LNCaP clone FGC (cell line): ENCODE results near the gene RNF166.

Experiments
- DNase-seq: peaks from one replicate; pipeline ENCODE4 v3.0.0-alpha.2; 2011; ENCODE audit warnings: low read depth
- H3K4me3 ChIP-seq: 2 replicates; pipeline ENCODE4 v1.5.1; 2011; ENCODE audit warnings: mild to moderate bottlenecking, low read depth, low read length, control low read depth
- TF ChIP-seq, protein P1 (sequence below): IDR thresholded peaks from 2 replicates; pipeline ENCODE4 v1.5.1; 2012; ENCODE audit warnings: mild to moderate bottlenecking; ENCODE audit not compliant: control insufficient read depth, insufficient read depth; ENCODE audit errors: extremely low read depth

The RNF166 gene

DNA sequence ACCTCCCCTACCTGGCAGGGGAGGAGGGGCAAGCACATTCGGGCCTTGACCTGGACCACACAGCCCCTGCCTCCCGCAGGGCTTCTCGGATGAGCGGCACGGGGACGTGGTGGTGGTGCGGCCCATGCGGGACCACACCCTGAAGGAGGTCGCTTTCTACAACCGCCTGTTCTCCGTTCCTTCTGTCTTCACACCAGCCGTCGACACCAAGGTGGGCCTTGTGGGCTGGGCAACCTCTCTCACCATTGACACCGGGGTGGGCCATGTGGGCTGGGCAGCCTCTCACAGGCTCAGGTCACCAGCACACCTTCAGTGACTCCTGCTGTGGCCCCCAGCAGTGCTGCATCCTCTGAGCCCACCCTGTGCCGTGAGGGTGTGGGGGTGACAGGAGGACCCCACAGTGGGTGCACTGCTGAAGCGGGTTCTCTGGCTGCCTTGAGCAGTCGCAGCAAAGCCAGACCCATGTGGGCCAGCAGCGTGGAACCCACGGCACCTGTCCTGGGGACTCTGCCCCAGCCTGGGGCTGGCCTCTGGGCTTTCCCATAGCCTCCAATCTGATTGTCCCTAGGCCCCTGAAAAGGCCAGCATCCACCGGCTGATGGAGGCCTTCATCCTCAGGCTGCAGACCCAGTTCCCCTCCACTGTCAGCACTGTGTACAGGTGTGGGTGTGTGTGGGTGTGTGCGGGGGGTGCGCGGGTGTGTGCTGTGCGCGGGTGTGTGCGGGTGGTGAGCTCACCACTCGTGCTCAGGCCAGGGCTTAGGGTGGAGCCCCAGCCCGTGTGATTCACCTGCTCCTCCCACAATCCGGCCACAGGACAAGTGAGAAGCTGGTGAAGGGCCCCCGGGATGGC lies 7.6 kb upstream of the RNF166 start:
- no peak overlapping the region for H3K4me3 ChIP-seq
- DNase-seq = no peak
- TF ChIP-seq, protein P1, sequence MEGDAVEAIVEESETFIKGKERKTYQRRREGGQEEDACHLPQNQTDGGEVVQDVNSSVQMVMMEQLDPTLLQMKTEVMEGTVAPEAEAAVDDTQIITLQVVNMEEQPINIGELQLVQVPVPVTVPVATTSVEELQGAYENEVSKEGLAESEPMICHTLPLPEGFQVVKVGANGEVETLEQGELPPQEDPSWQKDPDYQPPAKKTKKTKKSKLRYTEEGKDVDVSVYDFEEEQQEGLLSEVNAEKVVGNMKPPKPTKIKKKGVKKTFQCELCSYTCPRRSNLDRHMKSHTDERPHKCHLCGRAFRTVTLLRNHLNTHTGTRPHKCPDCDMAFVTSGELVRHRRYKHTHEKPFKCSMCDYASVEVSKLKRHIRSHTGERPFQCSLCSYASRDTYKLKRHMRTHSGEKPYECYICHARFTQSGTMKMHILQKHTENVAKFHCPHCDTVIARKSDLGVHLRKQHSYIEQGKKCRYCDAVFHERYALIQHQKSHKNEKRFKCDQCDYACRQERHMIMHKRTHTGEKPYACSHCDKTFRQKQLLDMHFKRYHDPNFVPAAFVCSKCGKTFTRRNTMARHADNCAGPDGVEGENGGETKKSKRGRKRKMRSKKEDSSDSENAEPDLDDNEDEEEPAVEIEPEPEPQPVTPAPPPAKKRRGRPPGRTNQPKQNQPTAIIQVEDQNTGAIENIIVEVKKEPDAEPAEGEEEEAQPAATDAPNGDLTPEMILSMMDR = no peak

DNA sequence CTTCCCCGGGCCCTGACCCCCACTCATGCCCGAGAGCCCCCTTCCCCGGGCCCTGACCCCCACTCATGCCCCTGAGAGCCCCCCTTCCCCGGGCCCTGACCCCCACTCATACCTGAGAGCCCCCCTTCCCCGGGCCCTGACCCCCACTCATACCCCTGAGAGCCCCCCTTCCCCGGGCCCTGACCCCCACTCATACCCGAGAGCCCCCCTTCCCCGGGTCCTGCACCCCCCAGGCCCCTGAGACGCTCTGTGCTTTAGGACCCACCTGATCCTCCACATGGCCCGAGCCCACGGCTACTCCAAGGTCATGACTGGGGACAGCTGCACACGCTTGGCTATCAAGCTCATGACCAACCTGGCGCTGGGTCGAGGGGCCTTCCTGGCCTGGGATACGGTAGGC lies 6.8 kb upstream of the RNF166 start:
- TF ChIP-seq, protein P1 = no peak
- no peak overlapping the region for H3K4me3 ChIP-seq
- DNase-seq = no peak

DNA sequence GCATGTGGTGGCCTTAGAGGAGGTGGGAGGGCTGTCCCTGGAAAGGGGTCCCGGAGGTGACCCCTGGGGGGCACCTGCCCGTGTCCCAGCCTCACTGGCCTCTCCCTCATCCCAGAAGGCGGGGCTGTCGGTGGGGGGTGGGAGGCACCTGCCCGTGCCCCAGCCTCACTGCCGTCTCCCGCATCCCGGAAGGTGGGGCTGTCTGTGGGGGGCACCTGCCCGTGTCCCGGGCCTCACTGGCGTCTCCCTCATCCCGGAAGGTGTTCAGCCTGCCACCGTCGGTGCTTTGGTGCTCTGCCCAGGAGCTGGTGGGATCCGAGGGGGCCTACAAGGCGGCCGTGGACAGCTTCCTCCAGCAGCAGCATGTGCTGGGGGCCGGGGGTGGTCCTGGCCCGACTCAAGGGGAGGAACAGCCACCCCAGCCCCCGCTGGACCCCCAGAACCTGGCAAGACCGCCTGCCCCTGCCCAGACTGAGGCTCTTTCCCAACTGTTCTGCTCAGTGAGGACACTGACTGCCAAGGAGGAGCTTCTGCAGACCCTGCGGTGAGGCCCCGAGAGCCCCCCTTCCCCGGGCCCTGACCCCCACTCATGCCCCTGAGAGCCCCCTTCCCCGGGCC lies 6.3 kb upstream of the RNF166 start:
- TF ChIP-seq, protein P1 = no peak
- no peak for DNase-seq

DNA sequence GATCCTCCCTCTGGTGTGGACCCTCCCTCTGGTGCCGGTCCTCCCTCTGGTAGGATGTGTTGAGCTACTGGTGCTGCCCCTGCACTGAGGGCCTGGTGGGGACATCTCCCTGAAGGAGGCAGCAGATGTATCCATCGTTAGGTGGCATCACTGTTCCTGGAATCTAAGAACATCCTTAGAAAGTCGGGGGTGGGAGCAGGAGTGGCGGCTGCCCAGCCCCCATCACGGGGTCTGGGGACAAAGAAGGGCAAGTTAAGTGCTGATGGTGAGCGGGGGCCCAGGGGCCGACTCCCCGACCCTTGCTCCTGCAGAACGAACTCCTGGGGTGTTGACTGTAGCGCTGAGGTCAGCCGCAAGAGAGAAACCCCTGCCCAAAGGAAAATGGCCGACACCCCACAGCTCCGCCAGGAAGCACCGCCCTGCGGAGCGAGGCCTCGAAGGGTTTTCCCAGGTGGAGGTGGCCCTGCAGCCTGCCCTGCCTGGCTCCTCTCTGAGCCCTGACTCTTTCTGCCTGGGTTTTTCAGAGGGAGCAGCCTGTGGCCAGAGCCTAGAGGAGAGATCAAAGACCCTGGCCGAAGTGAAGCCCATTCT lies 5.6 kb upstream of the RNF166 start:
- TF ChIP-seq, protein P1 = no peak
- no peak for DNase-seq
- H3K4me3 ChIP-seq = no peak overlapping the region

More for the DNA sequence above, 6.3 kb upstream of the RNF166 start:
- H3K4me3 ChIP-seq = no peak overlapping the region

DNA sequence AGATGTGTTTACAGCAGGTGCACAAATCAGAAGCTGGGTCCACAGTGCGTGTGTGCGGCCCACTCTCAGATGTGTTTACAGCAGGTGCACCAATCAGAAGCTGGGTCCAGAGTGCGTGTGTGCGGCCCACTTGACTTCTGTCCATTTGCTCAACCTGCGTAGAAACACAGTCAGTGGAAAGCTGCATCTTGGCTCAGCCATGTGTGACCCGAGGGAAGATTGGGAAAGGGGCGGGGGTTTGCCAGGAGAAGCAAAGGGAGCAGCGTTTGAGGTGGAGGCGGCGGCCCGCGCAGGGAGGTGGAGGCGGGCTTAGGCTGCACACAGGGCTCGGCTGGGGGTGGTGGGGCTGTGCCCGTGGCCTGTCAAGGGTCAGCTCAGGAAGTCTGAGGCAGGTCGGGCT lies 4.3 kb upstream of the RNF166 start:
- H3K4me3 ChIP-seq = no peak overlapping the region
- DNase-seq = no peak
- TF ChIP-seq, protein P1 = no peak

DNA sequence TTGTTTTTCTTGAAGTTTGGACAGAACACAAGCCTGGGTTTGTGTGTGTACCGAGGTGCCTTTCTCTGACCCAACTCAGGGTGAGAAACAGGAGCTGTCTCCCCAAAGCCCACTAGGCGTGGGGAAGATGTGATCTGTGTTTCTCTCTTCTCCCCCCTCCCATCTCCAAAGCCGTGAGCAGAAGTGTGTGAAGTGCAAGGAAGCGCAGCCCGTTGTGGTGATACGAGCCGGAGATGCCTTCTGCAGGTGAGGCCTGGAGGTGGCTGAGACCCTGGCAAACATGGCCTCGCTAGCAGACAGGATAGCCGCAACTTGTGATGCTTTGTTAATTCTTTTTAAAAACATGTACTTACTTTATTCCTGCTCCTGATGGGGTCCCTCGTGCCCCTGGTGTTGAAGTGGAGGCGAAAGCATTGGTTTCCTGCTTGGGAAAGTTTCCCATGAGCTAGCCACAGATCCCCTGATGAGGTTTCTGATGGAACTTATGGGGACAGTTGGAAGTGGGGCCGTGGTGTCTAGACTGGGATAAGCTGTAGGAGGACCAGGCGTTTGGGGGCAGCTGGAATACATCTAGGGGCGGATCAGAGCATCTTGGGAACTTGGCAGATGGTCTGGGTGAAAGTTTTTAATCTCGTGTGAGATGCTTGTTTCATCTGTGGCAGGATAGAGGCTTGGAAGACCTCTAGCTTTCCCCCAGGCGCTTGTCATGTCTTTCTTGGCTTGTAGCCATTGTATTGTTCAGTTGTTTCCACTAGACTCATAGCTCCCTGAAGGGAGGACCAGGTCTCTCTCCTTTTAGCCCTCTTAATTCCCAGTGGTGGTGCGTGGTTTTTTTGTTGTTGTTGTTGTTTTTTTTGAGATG lies 988 bp upstream of the RNF166 start:
- TF ChIP-seq, protein P1 = no peak
- H3K4me3 ChIP-seq = peak overlapping the region; percentile 99
- DNase-seq = no peak
